Parietal lobe (tissue), 2 donors: Measurements from ENCODE around the gene MAPKAPK2. TPM values are rescaled to one million over a fixed set of nuclear protein-coding genes. Genes with fewer than 3 reads are reported as not detected.

Experiments used
- small RNA-seq: library from RNA; depleted of rRNA; stranded (forward); fragments of <200 nt; gene quantifications from one replicate; pipeline ENCODE3, GENCODE V24; 2014; ENCODE audit warnings: low replicate concordance
- total RNA-seq: library from RNA; depleted of rRNA; stranded (reverse); fragments of >200 nt; gene quantifications from one replicate; pipeline ENCODE4 v1.2.3, GENCODE V29; 2014

The MAPKAPK2 gene
- 11.3 TPM for total RNA-seq

GRCh38 chr1:206684478-206685333, at the start of gene MAPKAPK2:
TSS of gene MAPKAPK2 (plus strand) at chr1:206684905. CDS start at chr1:206685230, 325 bp downstream.

GRCh38 chr1:206635080-206635977, 49.4 kb upstream of the MAPKAPK2 start, which contains the start of gene DYRK3:
TSS of gene DYRK3 (plus strand) at chr1:206635536. CDS start at chr1:206635704, 168 bp downstream.

GRCh38 chr1:206770531-206771337, 86.0 kb downstream of the MAPKAPK2 start, which contains the start of gene IL19:
TSS of gene IL19 (plus strand) at chr1:206770773. CDS start at chr1:206836663, 65,890 bp downstream.

GRCh38 chr1:206772243-206772937, 87.7 kb downstream of the MAPKAPK2 start, which contains the start of gene IL10:
TSS of gene IL10 (minus strand) at chr1:206772494. CDS start at chr1:206772435, 59 bp downstream.

Small RNAs within 50 kb of the gene (small RNA-seq; reads per million reads assigned to genes)
- gene RF00019: not detected

Other genes starting within 250 kb of the MAPKAPK2 start
- gene IKBKE, start 214.4 kb upstream of the MAPKAPK2 start, total RNA-seq: 0.94 TPM
- 1.3 TPM for gene RASSF5, start 177.4 kb upstream of the MAPKAPK2 start, total RNA-seq
- 23.5 TPM for gene EIF2D, start 72.4 kb upstream of the MAPKAPK2 start, total RNA-seq
- 13.5 TPM for gene DYRK3, start 49.4 kb upstream of the MAPKAPK2 start, total RNA-seq
- gene IL19, start 85.9 kb downstream of the MAPKAPK2 start, total RNA-seq: not detected
- not detected for gene IL10, start 87.6 kb downstream of the MAPKAPK2 start, total RNA-seq
- gene IL20, start 180.7 kb downstream of the MAPKAPK2 start, total RNA-seq: not detected
- gene IL24, start 212.5 kb downstream of the MAPKAPK2 start, total RNA-seq: not detected
- not detected for gene FCMR, start 237.0 kb downstream of the MAPKAPK2 start, total RNA-seq